Activated CD4-positive, alpha-beta T cell treated with anti-CD3 and anti-CD28 coated beads for 36 hours (primary cell): ENCODE results near the gene ATP8B2. TPM values are rescaled to one million over a fixed set of nuclear protein-coding genes. Genes with fewer than 3 reads are reported as not detected.
"Not testable (repeated sequence)": the region's sequence is repeated elsewhere in the genome, so short reads cannot be mapped to it uniquely, and the experiment has no call there.

Experiments
- ATAC-seq: fragments of 200-7000 bp; cut with Tn5 transposase; one replicate; pipeline ENCODE4 v1.10.0; 2021; ENCODE audit warnings: mild to moderate bottlenecking, moderate library complexity
- CTCF ChIA-PET: fragments of 350-600 bp; sonication (Branson Sonifier 250); formaldehyde crosslinking; loops from one replicate; lab custom pipeline; 2021; ENCODE audit warnings: antibody characterized with exemption; lab: Charles Lee
- POLR2A ChIA-PET: fragments of 350-600 bp; sonication (Branson Sonifier 250); formaldehyde crosslinking; loops from one replicate; lab custom pipeline; 2021; ENCODE audit warnings: antibody characterized with exemption, inconsistent platforms; lab: Charles Lee
- DNase-seq: peaks from one replicate; pipeline ENCODE4 v3.0.0-alpha.2; 2020
- H3K27ac Mint-ChIP-seq: one replicate; pipeline ENCODE4 v1.8.0; 2021; ENCODE audit warnings: mixed read lengths
- H3K27me3 Mint-ChIP-seq: one replicate; pipeline ENCODE4 v1.8.0; 2021; ENCODE audit warnings: mixed read lengths
- H3K36me3 Mint-ChIP-seq: one replicate; pipeline ENCODE4 v1.8.0; 2021; ENCODE audit warnings: low read depth, mixed read lengths
- H3K4me1 Mint-ChIP-seq: one replicate; pipeline ENCODE4 v1.8.0; 2021; ENCODE audit warnings: mixed read lengths
- H3K4me3 Mint-ChIP-seq: one replicate; pipeline ENCODE4 v1.8.0; 2021; ENCODE audit warnings: mild to moderate bottlenecking, moderate library complexity, mixed read lengths
- H3K9me3 Mint-ChIP-seq: one replicate; pipeline ENCODE4 v1.8.0; 2021; ENCODE audit warnings: low read depth, mixed read lengths
- intact Hi-C, 2 experiments: fragments of 100-400 bp; cut with DNase I in 1 of 2; cut with micrococcal nuclease in 1 of 2; formaldehyde crosslinking; loops; one replicate each; pipeline versions ENCODE4 v1.14.2 to v1.15.1; 2022 to 2024; cut with DNase I, micrococcal nuclease
- total RNA-seq, 2 experiments: library from RNA; stranded (reverse); gene quantifications; one replicate each; pipeline ENCODE4 v1.2.3, GENCODE V29; 2021

Gene ATP8B2
- total RNA-seq, 2 experiments from 2014 or later, result 48.2 TPM

- H3K27me3 Mint-ChIP-seq, H3K27ac Mint-ChIP-seq, intact Hi-C loops, H3K4me1 Mint-ChIP-seq, ATAC-seq, H3K36me3 Mint-ChIP-seq, DNase-seq, H3K9me3 Mint-ChIP-seq, H3K4me3 Mint-ChIP-seq: not testable (repeated sequence)
- CTCF ChIA-PET, result interaction anchor here (0.6 to 1.0 kb wide), 3 partner anchors 8 to 195 kb away, joined by 3 to 4 read pairs (median 4); no protein-coding TSS in a partner anchor
- POLR2A ChIA-PET, result interaction anchor here (1.4 kb wide), 1 partner anchor 9 kb away, joined by 3 read pairs; no protein-coding TSS in a partner anchor
Observed at GRCh38 chr1:154360881-154361280, 35.6 kb downstream of the ATP8B2 start.

GRCh38 chr1:154361357-154361756 is 36.0 kb downstream of the ATP8B2 start:
- Mint-ChIP-seq H3K9me3 (no peaks in the 10 kb centered on the region), H3K27me3 (no peaks in the 10 kb centered on the region), H3K27ac (no peak overlapping the region), H3K4me3 (no peak overlapping the region), H3K36me3 (no peaks in the 10 kb centered on the region), H3K4me1 (peaks cover 5% of the 10 kb centered on the region)
- ATAC-seq (no peak), DNase-seq (no peak)
- ChIA-PET CTCF (interaction anchor here (0.6 to 1.1 kb wide), 4 partner anchors 8 to 196 kb away, joined by 3 to 4 read pairs (median 4); no protein-coding TSS in a partner anchor), POLR2A (interaction anchor here (1.4 kb wide), 1 partner anchor 9 kb away, joined by 3 read pairs; no protein-coding TSS in a partner anchor)
- intact Hi-C loops, result no loop called here

- Mint-ChIP-seq H3K27ac (no peak overlapping the region), H3K9me3 (no peaks in the 10 kb centered on the region), H3K4me3 (no peak overlapping the region), H3K36me3 (no peaks in the 10 kb centered on the region), H3K27me3 (no peaks in the 10 kb centered on the region), H3K4me1 (peaks cover 11% of the 10 kb centered on the region)
- ATAC-seq (no peak), DNase-seq (no peak)
- CTCF ChIA-PET, result interaction anchor here (0.8 to 1.0 kb wide), 3 partner anchors 18 to 45 kb away, joined by 3 to 4 read pairs (median 3); no protein-coding TSS in a partner anchor
- intact Hi-C loops, result no loop called here
- POLR2A ChIA-PET, result no interaction called here
Observed at GRCh38 chr1:154371436-154371835, 46.1 kb downstream of the ATP8B2 start.

GRCh38 chr1:154373777-154374357 is 48.5 kb downstream of the ATP8B2 start:
- not testable (repeated sequence) for H3K36me3 Mint-ChIP-seq

GRCh38 chr1:154379301-154379700 is 54.0 kb downstream of the ATP8B2 start:
- ATAC-seq (no peak), DNase-seq (no peak)
- peaks cover 6% of the 10 kb centered on the region for H3K4me1 Mint-ChIP-seq
- H3K9me3 Mint-ChIP-seq, result no peaks in the 10 kb centered on the region
- H3K27ac Mint-ChIP-seq, result no peak overlapping the region
- intact Hi-C loops, result no loop called here
- no peaks in the 10 kb centered on the region for H3K36me3 Mint-ChIP-seq
- no peak overlapping the region for H3K4me3 Mint-ChIP-seq
- no peaks in the 10 kb centered on the region for H3K27me3 Mint-ChIP-seq
- POLR2A ChIA-PET, result no interaction called here
- CTCF ChIA-PET, result no interaction called here

More at GRCh38 chr1:154373777-154374357, 48.5 kb downstream of the ATP8B2 start:
- H3K4me3 Mint-ChIP-seq, H3K9me3 Mint-ChIP-seq, H3K27ac Mint-ChIP-seq, intact Hi-C loops, H3K27me3 Mint-ChIP-seq: not testable (repeated sequence)
- H3K4me1 Mint-ChIP-seq, result peaks cover 11% of the 10 kb centered on the region
- CTCF ChIA-PET, result interaction anchor here (0.6 to 1.1 kb wide), 3 partner anchors 26 to 71 kb away, joined by 3 to 4 read pairs (median 3); no protein-coding TSS in a partner anchor
- POLR2A ChIA-PET, result interaction anchor here (0.6 kb wide), 1 partner anchor 34 kb away, joined by 4 read pairs; no protein-coding TSS in a partner anchor
- peak; percentile 53 for DNase-seq
- peak; percentile 58 for ATAC-seq

GRCh38 chr1:154384650-154385489 is 59.5 kb downstream of the ATP8B2 start:
- Mint-ChIP-seq H3K36me3 (no peaks in the 10 kb centered on the region), H3K27me3 (no peaks in the 10 kb centered on the region), H3K9me3 (no peaks in the 10 kb centered on the region), H3K27ac (peak overlapping the region; percentile 95), H3K4me1 (peaks cover 31% of the 10 kb centered on the region), H3K4me3 (no peak overlapping the region)
- intact Hi-C loops, result no loop called here
- no peak for DNase-seq
- ChIA-PET CTCF (interaction anchor here (0.5 to 2.9 kb wide), 6 partner anchors 32 to 281 kb away, joined by 3 to 15 read pairs (median 3); partner anchors contain the start of gene ATP8B2), POLR2A (interaction anchor here (1.3 kb wide), 1 partner anchor 19 kb away, joined by 4 read pairs; no protein-coding TSS in a partner anchor)
- no peak for ATAC-seq

GRCh38 chr1:154386643-154387352 is 61.5 kb downstream of the ATP8B2 start:
- H3K27ac Mint-ChIP-seq, result peak overlapping the region; percentile 95
- peak overlapping the region; percentile 55 for H3K4me3 Mint-ChIP-seq
- intact Hi-C loops, result loop anchor here in 1 of 2 experiments (1.0 kb wide), 1 partner anchor 19 kb away; the partner anchor contains the start of gene IL6R
- ATAC-seq, result peak; percentile 93
- ChIA-PET CTCF (interaction anchor here (0.7 to 2.9 kb wide), 7 partner anchors 17 to 203 kb away, joined by 3 to 15 read pairs (median 3); no protein-coding TSS in a partner anchor), POLR2A (interaction anchor here (0.6 to 1.3 kb wide), 6 partner anchors 11 to 209 kb away, joined by 3 to 6 read pairs (median 3); no protein-coding TSS in a partner anchor)
- no peaks in the 10 kb centered on the region for H3K9me3 Mint-ChIP-seq
- no peaks in the 10 kb centered on the region for H3K36me3 Mint-ChIP-seq
- no peaks in the 10 kb centered on the region for H3K27me3 Mint-ChIP-seq
- H3K4me1 Mint-ChIP-seq, result peaks cover 31% of the 10 kb centered on the region
- peak; percentile 87 for DNase-seq

GRCh38 chr1:154391086-154391770 is 65.9 kb downstream of the ATP8B2 start:
- ATAC-seq, result no peak
- no peak overlapping the region for H3K27ac Mint-ChIP-seq
- DNase-seq, result no peak
- no peaks in the 10 kb centered on the region for H3K27me3 Mint-ChIP-seq
- H3K9me3 Mint-ChIP-seq, result no peaks in the 10 kb centered on the region
- intact Hi-C loops, result no loop called here
- no peak overlapping the region for H3K4me3 Mint-ChIP-seq
- H3K36me3 Mint-ChIP-seq, result no peaks in the 10 kb centered on the region
- ChIA-PET CTCF (interaction anchor here (0.6 to 0.9 kb wide), 3 partner anchors 9 to 16 kb away, joined by 3 to 5 read pairs (median 4); no protein-coding TSS in a partner anchor), POLR2A (no interaction called here)
- H3K4me1 Mint-ChIP-seq, result peaks cover 14% of the 10 kb centered on the region

- peak; percentile 78 for ATAC-seq
- H3K4me3 Mint-ChIP-seq, result no peak overlapping the region
- no peaks in the 10 kb centered on the region for H3K36me3 Mint-ChIP-seq
- DNase-seq, result no peak
- H3K4me1 Mint-ChIP-seq, result peaks cover 31% of the 10 kb centered on the region
- ChIA-PET POLR2A (interaction anchor here (1.2 kb wide), 1 partner anchor 12 kb away, joined by 3 read pairs; no protein-coding TSS in a partner anchor), CTCF (interaction anchor here (0.6 to 1.1 kb wide), 3 partner anchors 47 to 613 kb away, joined by 3 to 6 read pairs (median 4); no protein-coding TSS in a partner anchor)
- no peaks in the 10 kb centered on the region for H3K9me3 Mint-ChIP-seq
- intact Hi-C loops, result no loop called here
- peak overlapping the region; percentile 63 for H3K27ac Mint-ChIP-seq
- no peaks in the 10 kb centered on the region for H3K27me3 Mint-ChIP-seq
Observed at GRCh38 chr1:154398141-154398540, 72.8 kb downstream of the ATP8B2 start.

GRCh38 chr1:154398678-154399077 is 73.4 kb downstream of the ATP8B2 start:
- H3K4me3 Mint-ChIP-seq, result no peak overlapping the region
- CTCF ChIA-PET, result interaction anchor here (0.6 to 1.1 kb wide), 3 partner anchors 46 to 613 kb away, joined by 3 to 6 read pairs (median 4); no protein-coding TSS in a partner anchor

More at GRCh38 chr1:154398678-154399077, 73.4 kb downstream of the ATP8B2 start:
- intact Hi-C loops, result no loop called here
- DNase-seq, result no peak
- no peak for ATAC-seq
- Mint-ChIP-seq H3K9me3 (no peaks in the 10 kb centered on the region), H3K27ac (peak overlapping the region; percentile 52), H3K4me1 (peaks cover 37% of the 10 kb centered on the region), H3K27me3 (no peaks in the 10 kb centered on the region), H3K36me3 (no peaks in the 10 kb centered on the region)
- POLR2A ChIA-PET, result interaction anchor here (0.6 to 1.2 kb wide), 2 partner anchors 12 to 77 kb away, joined by 3 to 4 read pairs; no protein-coding TSS in a partner anchor
